G401.6 (cell line): ENCODE results near the gene KLK4.

Experiments used
- FAIRE-seq: peaks from 2 replicates; lab custom pipeline; 2012; peaks lifted over from hg19 to GRCh38; lab: Jason Lieb, UNC

KLK4 gene

DNA sequence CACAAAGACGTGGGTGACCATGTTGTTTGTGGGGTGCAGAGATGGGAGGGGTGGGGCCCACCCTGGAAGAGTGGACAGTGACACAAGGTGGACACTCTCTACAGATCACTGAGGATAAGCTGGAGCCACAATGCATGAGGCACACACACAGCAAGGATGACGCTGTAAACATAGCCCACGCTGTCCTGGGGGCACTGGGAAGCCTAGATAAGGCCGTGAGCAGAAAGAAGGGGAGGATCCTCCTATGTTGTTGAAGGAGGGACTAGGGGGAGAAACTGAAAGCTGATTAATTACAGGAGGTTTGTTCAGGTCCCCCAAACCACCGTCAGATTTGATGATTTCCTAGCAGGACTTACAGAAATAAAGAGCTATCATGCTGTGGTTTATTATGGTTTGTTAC is 32.3 kb downstream of the KLK4 start:
- FAIRE-seq = no peak

DNA sequence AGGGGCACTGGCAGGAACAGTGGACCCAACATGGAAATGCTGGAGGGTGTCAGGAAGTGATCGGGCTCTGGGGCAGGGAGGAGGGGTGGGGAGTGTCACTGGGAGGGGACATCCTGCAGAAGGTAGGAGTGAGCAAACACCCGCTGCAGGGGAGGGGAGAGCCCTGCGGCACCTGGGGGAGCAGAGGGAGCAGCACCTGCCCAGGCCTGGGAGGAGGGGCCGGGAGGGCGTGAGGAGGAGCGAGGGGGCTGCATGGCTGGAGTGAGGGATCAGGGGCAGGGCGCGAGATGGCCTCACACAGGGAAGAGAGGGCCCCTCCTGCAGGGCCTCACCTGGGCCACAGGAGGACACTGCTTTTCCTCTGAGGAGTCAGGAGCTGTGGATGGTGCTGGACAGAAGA is 33.9 kb downstream of the KLK4 start:
- no peak for FAIRE-seq

DNA sequence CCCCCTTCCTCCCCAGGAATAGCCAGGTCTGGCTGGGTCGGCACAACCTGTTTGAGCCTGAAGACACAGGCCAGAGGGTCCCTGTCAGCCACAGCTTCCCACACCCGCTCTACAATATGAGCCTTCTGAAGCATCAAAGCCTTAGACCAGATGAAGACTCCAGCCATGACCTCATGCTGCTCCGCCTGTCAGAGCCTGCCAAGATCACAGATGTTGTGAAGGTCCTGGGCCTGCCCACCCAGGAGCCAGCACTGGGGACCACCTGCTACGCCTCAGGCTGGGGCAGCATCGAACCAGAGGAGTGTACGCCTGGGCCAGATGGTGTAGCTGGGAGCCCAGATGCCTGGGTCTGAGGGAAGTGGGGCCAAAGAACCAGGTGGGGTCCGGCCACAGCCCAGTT is 34.7 kb downstream of the KLK4 start:
- no peak for FAIRE-seq

DNA sequence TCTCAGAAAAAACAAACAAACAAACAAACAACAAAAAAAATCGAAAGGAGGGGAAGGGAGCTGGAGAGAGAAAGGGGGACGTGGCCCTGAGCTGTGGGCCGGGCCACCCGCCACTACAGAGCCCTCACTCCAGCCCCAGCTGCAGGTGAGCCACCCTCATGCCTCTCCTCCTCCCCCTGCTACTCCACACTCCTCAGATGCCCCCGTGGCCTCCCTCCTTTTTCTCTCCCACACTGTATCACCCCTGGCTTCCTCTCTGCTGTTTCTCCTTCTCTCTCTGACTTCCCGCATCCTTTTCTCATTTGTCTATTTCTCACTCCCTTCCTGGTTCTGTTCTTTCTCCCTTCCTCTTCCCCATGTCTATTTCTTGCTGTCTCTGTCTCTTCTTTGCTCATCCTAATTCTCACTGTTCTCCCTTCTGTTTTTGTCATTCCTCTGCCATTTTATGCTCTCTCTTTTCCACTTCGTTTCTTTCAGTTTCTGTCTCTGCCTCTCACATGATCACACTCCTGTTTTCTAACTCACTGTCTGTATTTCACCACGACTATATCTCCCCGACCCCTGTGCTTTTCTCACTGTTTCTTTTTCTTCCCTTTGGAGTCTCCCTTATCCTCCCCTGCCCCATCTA is 35.3 kb downstream of the KLK4 start:
- no peak for FAIRE-seq

DNA sequence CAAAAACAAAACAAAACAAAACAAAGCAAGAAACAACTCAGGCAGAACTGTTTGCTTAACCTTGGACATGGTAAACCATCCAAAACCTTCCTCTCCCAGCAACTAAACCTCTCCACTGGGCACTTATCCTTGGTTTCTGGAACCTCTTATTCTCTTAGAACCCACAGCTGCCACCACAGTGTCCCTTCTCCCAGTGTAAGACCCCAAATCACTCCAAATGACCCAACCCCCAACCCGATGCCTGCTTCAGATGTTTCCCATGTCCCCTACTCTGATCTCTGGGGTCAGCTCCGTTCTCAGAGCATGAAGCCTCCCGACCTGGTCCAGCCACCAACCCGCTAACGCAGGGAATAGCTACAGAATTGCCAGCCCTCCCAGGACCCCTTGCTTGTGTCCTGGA is 37.0 kb downstream of the KLK4 start:
- no peak for FAIRE-seq

DNA sequence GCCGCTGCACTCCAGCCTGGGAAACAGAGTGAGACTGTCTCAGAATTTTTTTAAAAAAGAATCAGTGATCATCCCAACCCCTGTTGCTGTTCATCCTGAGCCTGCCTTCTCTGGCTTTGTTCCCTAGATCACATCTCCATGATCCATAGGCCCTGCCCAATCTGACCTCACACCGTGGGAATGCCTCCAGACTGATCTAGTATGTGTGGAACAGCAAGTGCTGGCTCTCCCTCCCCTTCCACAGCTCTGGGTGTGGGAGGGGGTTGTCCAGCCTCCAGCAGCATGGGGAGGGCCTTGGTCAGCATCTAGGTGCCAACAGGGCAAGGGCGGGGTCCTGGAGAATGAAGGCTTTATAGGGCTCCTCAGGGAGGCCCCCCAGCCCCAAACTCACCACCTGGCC is 38.1 kb downstream of the KLK4 start, which contains the start of gene KLK2:
KLK2 (plus strand) TSS at position 384 of the 400 bp plus-strand sequence. CDS start 35 bp downstream, outside the sequence.
- no peak for FAIRE-seq

DNA sequence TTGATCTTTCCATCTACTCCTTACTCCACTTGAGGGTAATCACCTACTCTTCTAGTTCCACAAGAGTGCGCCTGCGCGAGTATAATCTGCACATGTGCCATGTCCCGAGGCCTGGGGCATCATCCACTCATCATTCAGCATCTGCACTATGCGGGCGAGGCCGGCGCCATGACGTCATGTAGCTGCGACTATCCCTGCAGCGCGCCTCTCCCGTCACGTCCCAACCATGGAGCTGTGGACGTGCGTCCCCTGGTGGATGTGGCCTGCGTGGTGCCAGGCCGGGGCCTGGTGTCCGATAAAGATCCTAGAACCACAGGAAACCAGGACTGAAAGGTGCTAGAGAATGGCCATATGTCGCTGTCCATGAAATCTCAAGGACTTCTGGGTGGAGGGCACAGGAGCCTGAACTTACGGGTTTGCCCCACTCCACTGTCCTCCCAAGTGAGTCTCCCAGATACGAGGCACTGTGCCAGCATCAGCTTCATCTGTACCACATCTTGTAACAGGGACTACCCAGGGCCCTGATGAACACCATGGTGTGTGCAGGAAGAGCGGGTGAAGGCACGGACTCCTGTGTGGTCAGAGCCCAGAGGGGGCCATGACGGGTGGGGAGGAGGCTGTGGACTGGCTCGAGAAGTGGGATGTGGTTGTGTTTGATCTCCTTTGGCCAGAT is 40.6 kb downstream of the KLK4 start:
- FAIRE-seq = no peak

DNA sequence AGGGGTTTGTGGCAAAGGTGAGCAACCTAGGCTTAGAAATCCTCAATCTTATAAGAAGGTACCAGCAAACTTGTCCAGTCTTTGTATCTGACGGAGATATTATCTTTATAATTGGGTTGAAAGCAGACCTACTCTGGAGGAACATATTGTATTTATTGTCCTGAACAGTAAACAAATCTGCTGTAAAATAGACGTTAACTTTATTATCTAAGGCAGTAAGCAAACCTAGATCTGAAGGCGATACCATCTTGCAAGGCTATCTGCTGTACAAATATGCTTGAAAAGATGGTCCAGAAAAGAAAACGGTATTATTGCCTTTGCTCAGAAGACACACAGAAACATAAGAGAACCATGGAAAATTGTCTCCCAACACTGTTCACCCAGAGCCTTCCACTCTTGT is 41.7 kb downstream of the KLK4 start:
- FAIRE-seq = no peak

DNA sequence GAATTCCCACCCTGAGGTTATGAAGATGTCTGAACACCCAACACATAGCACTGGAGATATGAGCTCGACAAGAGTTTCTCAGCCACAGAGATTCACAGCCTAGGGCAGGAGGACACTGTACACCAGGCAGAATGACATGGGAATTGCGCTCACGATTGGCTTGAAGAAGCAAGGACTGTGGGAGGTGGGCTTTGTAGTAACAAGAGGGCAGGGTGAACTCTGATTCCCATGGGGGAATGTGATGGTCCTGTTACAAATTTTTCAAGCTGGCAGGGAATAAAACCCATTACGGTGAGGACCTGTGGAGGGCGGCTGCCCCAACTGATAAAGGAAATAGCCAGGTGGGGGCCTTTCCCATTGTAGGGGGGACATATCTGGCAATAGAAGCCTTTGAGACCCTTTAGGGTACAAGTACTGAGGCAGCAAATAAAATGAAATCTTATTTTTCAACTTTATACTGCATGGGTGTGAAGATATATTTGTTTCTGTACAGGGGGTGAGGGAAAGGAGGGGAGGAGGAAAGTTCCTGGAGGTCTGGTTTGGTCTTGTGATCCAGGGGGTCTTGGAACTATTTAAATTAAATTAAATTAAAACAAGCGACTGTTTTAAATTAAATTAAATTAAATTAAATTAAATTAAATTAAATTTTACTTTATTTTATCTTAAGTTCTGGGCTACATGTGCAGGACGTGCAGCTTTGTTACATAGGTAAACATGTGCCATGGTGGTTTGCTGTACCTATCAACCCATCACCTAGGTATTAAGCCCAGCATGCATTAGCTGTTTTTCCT is 49.5 kb downstream of the KLK4 start:
- FAIRE-seq = no peak

DNA sequence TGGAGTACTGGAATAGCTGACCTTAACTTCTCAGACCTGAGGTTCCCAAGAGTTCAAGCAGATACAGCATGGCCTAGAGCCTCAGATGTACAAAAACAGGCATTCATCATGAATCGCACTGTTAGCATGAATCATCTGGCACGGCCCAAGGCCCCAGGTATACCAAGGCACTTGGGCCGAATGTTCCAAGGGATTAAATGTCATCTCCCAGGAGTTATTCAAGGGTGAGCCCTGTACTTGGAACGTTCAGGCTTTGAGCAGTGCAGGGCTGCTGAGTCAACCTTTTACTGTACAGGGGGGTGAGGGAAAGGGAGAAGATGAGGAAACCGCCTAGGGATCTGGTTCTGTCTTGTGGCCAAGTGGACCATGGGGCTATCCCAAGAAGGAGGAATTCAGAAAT is 50.2 kb downstream of the KLK4 start:
- no peak for FAIRE-seq

DNA sequence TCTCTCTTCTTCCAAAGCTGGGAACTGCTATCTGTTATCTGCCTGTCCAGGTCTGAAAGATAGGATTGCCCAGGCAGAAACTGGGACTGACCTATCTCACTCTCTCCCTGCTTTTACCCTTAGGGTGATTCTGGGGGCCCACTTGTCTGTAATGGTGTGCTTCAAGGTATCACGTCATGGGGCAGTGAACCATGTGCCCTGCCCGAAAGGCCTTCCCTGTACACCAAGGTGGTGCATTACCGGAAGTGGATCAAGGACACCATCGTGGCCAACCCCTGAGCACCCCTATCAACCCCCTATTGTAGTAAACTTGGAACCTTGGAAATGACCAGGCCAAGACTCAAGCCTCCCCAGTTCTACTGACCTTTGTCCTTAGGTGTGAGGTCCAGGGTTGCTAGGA is 51.3 kb downstream of the KLK4 start:
- FAIRE-seq = no peak

DNA sequence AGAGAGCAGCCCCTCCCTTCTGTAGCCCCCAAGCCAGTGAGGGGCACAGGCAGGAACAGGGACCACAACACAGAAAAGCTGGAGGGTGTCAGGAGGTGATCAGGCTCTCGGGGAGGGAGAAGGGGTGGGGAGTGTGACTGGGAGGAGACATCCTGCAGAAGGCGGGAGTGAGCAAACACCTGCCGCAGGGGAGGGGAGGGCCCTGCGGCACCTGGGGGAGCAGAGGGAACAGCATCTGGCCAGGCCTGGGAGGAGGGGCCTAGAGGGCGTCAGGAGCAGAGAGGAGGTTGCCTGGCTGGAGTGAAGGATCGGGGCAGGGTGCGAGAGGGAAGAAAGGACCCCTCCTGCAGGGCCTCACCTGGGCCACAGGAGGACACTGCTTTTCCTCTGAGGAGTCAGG is 52.3 kb downstream of the KLK4 start:
- FAIRE-seq = no peak

DNA sequence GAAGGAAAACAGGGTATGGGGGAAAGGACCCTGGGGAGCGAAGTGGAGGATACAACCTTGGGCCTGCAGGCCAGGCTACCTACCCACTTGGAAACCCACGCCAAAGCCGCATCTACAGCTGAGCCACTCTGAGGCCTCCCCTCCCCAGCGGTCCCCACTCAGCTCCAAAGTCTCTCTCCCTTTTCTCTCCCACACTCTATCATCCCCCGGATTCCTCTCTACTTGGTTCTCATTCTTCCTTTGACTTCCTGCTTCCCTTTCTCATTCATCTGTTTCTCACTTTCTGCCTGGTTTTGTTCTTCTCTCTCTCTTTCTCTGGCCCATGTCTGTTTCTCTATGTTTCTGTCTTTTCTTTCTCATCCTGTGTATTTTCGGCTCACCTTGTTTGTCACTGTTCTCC is 53.8 kb downstream of the KLK4 start:
- FAIRE-seq = no peak
